Adrenal gland (tissue), 5 donors: ENCODE measurements around the gene ZNF319.

Experiments
- POLR2A ChIP-seq, 2 donors: fragments of 450-650 bp; IDR thresholded peaks; one replicate each; pipeline ENCODE4 v1.6.1; 2017; ENCODE audit warnings: antibody characterized with exemption in 2 of 2, mild to moderate bottlenecking in 2 of 2, moderate library complexity in 1 of 2
- TF ChIP-seq, protein P1 (sequence below), 6 experiments: fragments of 450-650 bp in 4 of 6; fragments of 200-600 bp in 2 of 6; sonication (generic) in 1 of 6; IDR thresholded peaks; 1 replicate in 5 of 6; 2 replicates in 1 of 6; pipeline versions ENCODE4 v1.5.1 to v1.8.0; 2016 to 2021; ENCODE audit warnings: antibody characterized with exemption in 6 of 6, mild to moderate bottlenecking in 2 of 6, moderate library complexity in 1 of 6
- donor health status: DM: no; HTN: no; CAD: no.

DNA sequence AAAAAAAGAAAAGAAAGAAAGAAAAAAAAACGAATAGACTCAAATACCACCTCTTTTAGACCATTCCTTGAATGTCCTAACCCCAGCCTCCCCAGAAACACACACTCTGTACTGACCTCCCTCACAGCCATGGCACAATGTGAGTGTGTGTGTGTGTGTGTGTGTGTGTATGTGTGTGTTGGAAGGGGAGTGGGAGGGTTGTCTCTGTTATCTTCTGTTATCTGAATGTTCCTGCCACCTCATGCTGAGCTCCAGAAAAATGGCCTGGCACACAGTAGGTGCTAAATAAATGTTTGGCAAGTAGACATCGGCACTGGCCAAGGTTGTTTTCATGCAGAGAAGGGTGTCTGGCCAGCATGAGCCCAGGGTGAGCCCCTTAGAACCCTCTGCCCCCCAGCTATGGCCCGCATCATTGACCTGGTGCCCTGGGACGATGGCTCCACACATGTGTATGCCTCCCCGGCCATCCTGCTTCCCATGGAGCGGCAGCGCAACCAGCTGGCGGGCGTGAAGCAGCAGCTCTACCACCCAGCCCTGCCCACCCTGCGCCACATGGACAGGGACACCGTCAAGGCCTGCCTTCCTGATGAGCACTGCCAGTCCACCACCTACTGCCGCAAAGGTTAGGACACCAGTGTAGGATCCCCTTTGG, 22.9 kb downstream of the ZNF319 start:
- TF ChIP-seq POLR2A (IDR thresholded peaks at IDR 0.05): no peak
- TF ChIP-seq, protein P1, sequence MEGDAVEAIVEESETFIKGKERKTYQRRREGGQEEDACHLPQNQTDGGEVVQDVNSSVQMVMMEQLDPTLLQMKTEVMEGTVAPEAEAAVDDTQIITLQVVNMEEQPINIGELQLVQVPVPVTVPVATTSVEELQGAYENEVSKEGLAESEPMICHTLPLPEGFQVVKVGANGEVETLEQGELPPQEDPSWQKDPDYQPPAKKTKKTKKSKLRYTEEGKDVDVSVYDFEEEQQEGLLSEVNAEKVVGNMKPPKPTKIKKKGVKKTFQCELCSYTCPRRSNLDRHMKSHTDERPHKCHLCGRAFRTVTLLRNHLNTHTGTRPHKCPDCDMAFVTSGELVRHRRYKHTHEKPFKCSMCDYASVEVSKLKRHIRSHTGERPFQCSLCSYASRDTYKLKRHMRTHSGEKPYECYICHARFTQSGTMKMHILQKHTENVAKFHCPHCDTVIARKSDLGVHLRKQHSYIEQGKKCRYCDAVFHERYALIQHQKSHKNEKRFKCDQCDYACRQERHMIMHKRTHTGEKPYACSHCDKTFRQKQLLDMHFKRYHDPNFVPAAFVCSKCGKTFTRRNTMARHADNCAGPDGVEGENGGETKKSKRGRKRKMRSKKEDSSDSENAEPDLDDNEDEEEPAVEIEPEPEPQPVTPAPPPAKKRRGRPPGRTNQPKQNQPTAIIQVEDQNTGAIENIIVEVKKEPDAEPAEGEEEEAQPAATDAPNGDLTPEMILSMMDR (IDR thresholded peaks at IDR 0.05): no peak
